Measurements from ENCODE around the gene SLC1A4.

The SLC1A4 gene

DNA sequence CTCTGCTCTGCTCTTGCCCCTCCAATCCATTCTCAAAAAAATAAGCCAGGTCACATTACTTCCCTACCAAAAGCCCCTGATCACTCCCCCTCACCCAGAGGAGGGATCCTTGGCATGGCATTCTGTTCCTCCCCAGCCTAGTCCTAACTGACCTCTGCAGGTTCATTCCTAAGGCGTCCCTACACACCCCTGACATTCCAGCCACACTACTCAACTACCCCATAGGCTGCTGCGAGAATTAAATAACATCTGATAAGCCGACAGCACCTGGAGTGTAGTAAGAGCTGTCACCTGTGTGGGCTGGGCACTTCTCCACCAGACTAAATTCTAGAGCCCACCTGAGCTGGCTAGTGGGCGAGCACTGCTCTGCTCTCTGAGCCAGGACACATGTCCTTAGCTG lies 44.7 kb upstream of the SLC1A4 start:
- H3K4me3 Mint-ChIP-seq, result no peak overlapping the region
- peaks cover 9% of the 10 kb centered on the region for H3K27me3 Mint-ChIP-seq (ENCODE audit: low read depth, poor library complexity)
- DNase-seq, result no peak
- no peaks in the 10 kb centered on the region for H3K36me3 Mint-ChIP-seq (ENCODE audit: low read depth)
- H3K4me1 Mint-ChIP-seq, result peaks cover 41% of the 10 kb centered on the region
- no peaks in the 10 kb centered on the region for H3K9me3 Mint-ChIP-seq
- no peak overlapping the region for H3K27ac Mint-ChIP-seq
- TF ChIP-seq, protein P1, sequence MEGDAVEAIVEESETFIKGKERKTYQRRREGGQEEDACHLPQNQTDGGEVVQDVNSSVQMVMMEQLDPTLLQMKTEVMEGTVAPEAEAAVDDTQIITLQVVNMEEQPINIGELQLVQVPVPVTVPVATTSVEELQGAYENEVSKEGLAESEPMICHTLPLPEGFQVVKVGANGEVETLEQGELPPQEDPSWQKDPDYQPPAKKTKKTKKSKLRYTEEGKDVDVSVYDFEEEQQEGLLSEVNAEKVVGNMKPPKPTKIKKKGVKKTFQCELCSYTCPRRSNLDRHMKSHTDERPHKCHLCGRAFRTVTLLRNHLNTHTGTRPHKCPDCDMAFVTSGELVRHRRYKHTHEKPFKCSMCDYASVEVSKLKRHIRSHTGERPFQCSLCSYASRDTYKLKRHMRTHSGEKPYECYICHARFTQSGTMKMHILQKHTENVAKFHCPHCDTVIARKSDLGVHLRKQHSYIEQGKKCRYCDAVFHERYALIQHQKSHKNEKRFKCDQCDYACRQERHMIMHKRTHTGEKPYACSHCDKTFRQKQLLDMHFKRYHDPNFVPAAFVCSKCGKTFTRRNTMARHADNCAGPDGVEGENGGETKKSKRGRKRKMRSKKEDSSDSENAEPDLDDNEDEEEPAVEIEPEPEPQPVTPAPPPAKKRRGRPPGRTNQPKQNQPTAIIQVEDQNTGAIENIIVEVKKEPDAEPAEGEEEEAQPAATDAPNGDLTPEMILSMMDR (IDR thresholded peaks at IDR 0.05), result no peak

DNA sequence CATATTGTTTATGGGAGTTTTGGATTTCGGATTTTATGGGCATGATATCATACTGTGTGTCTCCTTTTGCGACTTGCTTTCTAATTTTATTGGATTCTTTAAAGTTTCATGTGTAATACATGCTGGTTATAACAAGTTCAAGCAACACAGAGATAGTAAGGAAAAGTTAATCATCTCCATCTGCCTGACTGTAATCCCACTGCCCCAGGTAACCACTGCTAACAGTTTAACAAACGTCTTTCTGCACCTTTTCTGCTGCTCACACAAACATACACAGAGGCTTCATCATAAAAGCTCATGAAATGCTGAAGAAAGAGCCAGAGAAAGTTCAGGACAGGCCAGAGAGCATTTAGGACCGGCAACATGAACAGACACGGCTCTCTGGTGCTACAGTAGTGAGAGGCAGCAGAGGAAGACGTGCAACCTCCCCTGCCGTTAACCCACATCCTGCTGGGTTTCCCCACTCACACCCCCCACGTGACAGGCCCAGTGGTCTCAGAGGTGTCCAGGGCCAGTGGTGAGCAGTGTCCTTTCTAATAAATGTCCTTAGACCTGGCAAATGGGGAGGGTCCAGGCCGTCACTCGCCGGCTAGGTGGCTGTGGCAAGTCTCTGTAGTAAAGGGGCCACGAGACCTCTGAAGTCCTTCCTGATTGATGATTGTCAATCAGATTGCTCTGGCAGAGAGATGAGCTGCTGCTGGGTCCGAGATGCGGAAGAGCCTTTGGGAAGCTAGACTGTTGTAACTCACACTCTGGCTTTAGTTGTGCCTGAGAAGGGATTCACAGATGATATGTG lies 43.0 kb upstream of the SLC1A4 start:
- Mint-ChIP-seq H3K9me3 (no peaks in the 10 kb centered on the region), H3K27me3 (ENCODE audit: low read depth, poor library complexity) (peaks cover 9% of the 10 kb centered on the region), H3K4me3 (peak overlapping the region; percentile 8), H3K36me3 (ENCODE audit: low read depth) (no peaks in the 10 kb centered on the region), H3K4me1 (peaks cover 43% of the 10 kb centered on the region), H3K27ac (no peak overlapping the region)
- peak; percentile 13 for DNase-seq
- TF ChIP-seq, protein P1 (IDR thresholded peaks at IDR 0.05), result no peak

DNA sequence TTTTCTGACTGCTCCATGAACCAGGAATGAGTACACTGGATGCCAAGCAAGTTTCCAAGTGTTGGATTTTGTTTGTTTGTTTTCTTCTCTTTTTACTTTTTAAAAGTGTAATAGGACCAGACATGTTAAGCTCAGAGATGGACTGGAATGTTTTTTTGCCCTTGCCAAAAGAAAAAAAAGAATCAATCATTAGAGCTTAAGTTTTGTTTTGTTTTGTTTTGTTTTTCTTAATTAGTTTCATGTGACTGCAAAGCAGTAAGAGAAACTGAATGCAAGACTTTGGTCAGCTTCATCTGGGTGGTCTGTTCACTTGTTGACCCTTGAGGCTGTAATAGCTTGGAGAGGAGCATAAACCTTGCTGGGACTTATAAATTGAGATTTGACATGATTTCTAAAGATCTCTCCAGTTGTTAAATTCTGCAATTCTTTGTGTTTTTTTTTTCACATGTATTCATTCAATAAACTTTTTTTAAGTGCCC lies 42.4 kb upstream of the SLC1A4 start:
- TF ChIP-seq, protein P1 (IDR thresholded peaks at IDR 0.05), result no peak
- Mint-ChIP-seq H3K4me1 (peaks cover 46% of the 10 kb centered on the region), H3K4me3 (no peak overlapping the region), H3K27ac (no peak overlapping the region), H3K27me3 (ENCODE audit: low read depth, poor library complexity) (peaks cover 5% of the 10 kb centered on the region), H3K9me3 (no peaks in the 10 kb centered on the region), H3K36me3 (ENCODE audit: low read depth) (no peaks in the 10 kb centered on the region)
- DNase-seq, result no peak

DNA sequence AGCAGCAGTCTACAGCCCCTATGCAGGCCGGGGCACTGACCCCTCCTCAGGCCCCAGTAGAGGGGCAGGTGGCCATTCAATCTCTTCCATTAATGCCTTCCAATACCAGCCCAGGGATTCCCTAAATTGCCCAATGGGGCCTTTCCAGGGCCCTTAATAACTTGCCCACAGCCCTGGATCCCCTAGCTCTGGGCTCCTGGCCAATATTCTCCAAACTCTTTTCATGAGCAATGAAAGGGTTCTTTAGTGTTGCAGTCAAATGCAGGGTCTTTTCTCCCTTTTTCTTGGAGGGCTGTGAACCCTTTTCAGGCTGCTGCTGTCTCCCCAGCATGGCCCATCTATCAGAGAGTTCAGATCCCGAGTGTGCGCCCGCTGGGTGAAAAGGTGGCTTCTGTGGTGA lies 41.3 kb upstream of the SLC1A4 start:
- H3K4me3 Mint-ChIP-seq, result no peak overlapping the region
- H3K4me1 Mint-ChIP-seq, result peaks cover 46% of the 10 kb centered on the region
- TF ChIP-seq, protein P1 (IDR thresholded peaks at IDR 0.05), result no peak
- peaks cover 3% of the 10 kb centered on the region for H3K27me3 Mint-ChIP-seq (ENCODE audit: low read depth, poor library complexity)
- H3K27ac Mint-ChIP-seq, result no peak overlapping the region
- no peaks in the 10 kb centered on the region for H3K36me3 Mint-ChIP-seq (ENCODE audit: low read depth)
- no peak for DNase-seq
- no peaks in the 10 kb centered on the region for H3K9me3 Mint-ChIP-seq

DNA sequence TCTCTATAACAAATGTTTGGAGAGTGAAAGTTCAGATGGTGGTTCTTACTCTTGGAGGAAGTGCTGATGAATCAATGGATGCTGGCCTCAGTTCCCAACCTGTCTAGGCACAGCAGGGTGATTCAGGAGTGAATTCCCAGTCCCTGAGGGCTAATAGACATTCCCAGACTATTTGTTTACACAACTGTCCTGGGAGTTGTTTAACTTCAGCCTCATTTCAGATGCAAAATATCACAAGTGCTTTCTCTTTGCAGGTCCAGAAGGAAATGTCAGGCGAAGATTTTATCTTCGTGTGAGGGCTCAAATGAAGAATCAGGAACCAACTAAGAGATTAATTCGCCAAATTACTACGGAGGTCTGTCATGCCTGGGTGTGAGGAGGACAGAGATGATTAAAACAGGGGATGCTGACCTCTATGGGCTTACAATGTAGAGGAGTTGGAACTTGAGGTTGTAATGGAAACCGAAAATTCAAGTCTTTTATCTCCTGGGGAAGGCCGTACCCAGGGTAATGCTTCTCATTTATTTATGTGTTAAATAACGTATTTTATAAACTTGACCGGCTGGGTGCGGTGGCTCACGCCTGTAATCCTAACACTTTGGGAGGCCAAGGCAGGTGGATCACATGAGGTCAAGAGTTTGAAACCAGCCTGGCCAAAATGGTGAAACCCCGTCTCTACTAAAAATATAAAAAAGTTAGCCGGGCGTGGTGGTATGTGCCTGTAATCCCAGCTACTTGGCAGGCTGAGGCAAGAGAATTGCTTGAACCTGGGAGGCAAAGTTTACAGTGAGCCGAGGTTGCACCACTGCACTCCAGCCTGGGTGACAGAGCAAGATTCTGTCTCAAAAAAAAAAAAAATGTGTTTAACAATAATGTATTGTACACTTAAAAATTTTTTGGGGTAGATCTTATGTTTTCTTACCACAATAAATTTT lies 38.7 kb upstream of the SLC1A4 start:
- Mint-ChIP-seq H3K36me3 (ENCODE audit: low read depth) (peaks cover 7% of the 10 kb centered on the region), H3K4me3 (no peak overlapping the region), H3K4me1 (peaks cover 34% of the 10 kb centered on the region), H3K27ac (no peak overlapping the region), H3K9me3 (peaks cover 5% of the 10 kb centered on the region), H3K27me3 (ENCODE audit: low read depth, poor library complexity) (peaks cover 3% of the 10 kb centered on the region)
- TF ChIP-seq, protein P1 (IDR thresholded peaks at IDR 0.05), result no peak
- DNase-seq, result no peak

All from nephron progenitor cell (in vitro differentiated cells).